Fibroblast of pulmonary artery (primary cell): ENCODE measurements around the gene CMTM1.
A peak's percentile ranks its signal among the peaks of the same experiment; 100 is the strongest.

Experiments used
- DNase-seq: peaks from one replicate; pipeline ENCODE4 v3.0.0-alpha.2; 2010; ENCODE audit warnings: low read depth
- H3K4me3 ChIP-seq: replicated peaks from 2 replicates; pipeline ENCODE4 v1.5.1; 2011; ENCODE audit warnings: low read depth, mild to moderate bottlenecking, control low read depth, low read length, moderate library complexity
- TF ChIP-seq, protein P1 (sequence below): IDR thresholded peaks from 2 replicates; pipeline ENCODE4 v1.5.1; 2011; ENCODE audit warnings: mild to moderate bottlenecking, control low read depth, low read length, inconsistent platforms; ENCODE audit errors: missing control alignments

Gene CMTM1

DNA sequence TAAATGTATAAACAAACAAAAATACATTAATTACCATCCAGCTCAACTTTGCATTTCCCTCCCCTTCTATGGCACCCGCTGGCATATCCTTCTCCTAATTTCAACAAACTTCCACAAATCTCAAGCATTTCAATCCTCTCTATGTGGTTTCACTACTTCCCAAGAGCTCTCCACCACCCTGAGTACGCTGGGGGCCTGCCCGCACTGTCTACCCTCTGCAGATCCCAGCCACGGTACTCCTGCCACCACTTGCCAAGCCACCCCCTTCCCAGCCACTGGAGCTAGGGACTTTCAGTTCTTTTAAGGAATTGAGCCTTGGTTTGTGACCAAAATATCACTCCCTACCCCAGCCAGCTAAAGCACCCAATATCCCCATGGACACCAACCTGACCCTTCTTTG, 18.2 kb upstream of the CMTM1 start:
- no peak overlapping the region for H3K4me3 ChIP-seq
- DNase-seq = no peak
- TF ChIP-seq, protein P1, sequence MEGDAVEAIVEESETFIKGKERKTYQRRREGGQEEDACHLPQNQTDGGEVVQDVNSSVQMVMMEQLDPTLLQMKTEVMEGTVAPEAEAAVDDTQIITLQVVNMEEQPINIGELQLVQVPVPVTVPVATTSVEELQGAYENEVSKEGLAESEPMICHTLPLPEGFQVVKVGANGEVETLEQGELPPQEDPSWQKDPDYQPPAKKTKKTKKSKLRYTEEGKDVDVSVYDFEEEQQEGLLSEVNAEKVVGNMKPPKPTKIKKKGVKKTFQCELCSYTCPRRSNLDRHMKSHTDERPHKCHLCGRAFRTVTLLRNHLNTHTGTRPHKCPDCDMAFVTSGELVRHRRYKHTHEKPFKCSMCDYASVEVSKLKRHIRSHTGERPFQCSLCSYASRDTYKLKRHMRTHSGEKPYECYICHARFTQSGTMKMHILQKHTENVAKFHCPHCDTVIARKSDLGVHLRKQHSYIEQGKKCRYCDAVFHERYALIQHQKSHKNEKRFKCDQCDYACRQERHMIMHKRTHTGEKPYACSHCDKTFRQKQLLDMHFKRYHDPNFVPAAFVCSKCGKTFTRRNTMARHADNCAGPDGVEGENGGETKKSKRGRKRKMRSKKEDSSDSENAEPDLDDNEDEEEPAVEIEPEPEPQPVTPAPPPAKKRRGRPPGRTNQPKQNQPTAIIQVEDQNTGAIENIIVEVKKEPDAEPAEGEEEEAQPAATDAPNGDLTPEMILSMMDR = no peak

DNA sequence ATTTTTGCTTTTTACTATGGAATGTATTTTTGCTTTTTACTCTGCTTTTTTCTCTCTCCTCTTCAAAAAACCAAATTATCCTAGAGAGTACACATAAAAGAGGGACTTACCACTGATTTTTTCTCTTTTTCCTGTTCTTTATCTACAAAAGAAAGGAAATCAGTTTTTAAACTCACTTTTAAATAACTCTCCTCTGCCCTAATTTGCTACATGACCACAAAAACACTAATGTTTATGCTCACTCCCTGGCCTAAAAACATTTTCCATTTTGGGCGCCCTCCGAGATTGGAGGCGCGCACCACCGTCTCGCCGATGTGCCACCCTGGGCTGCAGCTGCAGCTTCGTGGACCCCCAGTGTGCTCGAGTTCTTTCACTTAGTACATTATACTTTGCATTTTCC, 17.4 kb upstream of the CMTM1 start:
- no peak for DNase-seq
- TF ChIP-seq, protein P1 = no peak
- peak overlapping the region; percentile 72 for H3K4me3 ChIP-seq

DNA sequence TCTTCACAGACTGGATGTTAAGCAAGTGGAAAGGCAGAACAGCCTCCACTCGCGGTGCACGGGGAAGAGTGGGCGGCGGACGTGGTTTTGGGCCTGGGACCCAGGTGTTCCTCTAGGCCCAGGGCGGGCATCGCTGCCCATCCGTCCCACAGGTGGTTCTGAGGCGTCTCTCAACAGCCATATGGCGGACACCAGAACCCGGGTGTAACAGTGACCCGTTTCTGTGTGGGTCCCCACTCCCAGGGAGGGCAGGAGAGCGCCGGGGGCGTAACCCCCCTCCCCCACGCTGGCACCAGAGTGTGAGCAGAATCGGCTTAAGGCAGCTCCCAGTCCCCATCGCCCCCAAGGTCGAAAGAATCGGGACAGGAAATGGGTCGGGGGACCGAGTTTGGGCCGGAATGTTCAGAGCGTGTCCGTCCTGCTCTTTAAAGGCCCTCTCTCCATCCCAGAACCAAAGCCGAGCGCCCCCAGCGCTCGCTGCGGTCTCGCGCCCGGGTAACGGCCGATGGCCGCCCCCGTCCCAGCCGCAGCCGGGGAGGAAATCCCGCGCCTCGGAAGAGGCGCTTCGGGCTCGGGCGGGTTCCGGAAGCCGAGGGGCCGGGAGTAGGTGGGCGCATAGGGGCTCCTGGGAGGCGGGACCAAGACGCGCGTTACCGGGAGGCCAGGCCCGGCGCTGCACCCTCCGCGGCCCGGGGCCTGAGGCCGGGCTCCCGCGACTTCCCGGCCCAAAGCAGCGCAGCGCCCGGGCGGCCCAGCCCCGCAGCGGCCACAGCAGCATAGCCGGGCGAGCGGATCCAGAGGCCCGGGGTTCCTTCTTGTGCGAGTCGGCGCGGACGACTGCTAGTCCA, 16.7 kb upstream of the CMTM1 start, which contains the start of gene TK2:
Gene TK2 (minus strand): TSS at position 839 of the 848 bp plus-strand sequence. CDS start 61 bp downstream, at position 778.
- peak; percentile 77 for DNase-seq
- H3K4me3 ChIP-seq = peak within 1 kb of the TSS; percentile 72
- TF ChIP-seq, protein P1 = peak; percentile 15

DNA sequence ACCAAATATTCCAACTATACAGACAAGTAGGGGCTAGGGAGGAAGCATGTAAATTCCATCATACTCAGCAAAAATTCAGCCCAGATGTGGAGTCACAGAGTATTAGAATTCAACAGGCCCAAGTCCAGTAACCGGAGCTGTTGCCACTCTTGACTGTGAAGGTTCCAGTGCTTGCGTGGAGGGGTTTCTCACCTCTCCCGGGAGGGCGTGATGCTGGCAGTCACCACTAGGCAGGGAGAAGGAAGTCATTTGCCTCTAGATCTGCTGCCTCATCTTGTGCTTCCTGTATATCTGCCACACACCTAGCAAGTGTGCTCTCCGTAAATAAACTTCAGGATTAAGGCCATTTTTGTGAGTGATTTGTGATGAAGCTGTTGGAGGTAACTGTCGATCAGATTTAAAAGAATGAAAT, 14.9 kb upstream of the CMTM1 start:
- no peak overlapping the region for H3K4me3 ChIP-seq
- TF ChIP-seq, protein P1 = peak; percentile 2
- peak; percentile 10 for DNase-seq

DNA sequence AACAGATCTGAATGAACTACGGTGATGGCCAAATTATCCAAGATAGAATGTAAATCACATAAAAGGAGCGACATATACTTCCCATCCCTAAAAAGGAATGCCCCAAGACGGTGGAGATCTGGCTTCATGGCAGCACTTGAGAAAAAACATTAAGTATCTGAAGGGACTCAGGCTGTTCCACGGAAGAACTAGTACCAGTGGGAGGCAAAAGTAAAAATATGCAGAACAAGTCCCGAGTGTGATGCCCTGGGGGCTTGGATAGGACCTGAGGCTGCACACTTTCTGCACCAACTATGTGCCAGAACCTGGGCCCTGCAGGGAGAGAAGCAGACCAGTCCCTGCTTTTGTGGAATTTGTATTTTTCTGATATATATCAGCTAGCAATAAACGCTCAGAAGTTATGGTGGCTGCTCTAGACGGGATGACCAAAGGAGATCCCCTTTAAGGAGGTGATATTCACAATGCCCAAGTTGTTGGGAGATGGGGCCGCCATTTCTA, 14.4 kb upstream of the CMTM1 start:
- TF ChIP-seq, protein P1 = no peak
- peak overlapping the region; percentile 64 for H3K4me3 ChIP-seq
- DNase-seq = no peak

DNA sequence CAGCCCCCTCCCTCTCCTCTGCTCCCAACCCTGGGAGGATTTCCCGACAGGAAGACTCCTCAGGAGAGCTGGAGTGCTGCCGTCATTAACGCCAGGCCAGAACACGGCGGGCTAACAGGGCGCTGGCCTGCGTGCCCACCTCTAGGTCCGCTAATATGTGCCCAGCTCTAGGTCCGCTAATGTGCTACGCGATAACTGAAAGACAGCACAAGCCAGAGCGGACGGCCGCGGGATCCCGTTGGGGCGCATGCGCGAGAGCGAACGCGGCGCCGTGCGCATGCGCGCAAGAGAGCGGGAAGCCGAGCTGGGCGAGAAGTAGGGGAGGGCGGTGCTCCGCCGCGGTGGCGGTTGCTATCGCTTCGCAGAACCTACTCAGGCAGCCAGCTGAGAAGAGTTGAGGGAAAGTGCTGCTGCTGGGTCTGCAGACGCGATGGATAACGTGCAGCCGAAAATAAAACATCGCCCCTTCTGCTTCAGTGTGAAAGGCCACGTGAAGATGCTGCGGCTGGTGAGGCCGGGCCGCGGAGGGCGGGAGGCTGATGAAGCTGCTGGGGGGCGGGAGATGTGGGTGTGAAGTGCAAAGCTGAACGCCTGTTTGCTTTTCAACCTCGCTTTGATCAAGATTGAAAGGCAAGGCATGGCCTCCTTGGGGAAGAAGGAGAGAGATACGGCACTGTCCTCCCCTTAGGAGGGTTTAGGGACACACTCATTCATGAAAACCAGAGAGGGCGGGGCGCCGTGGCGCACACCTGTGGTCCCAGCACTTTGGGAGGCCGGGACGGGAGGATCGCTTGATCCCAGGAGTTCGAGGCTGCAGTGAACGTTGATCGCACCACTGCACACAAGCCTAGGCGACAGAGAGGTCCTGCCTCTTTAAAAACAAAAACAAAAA, 13.7 kb upstream of the CMTM1 start, which contains the start of gene CKLF:
Gene CKLF (plus strand): TSS at position 291 of the 892 bp plus-strand sequence. CDS start 140 bp downstream, at position 431.
- H3K4me3 ChIP-seq = peak within 1 kb of the TSS; percentile 64
- DNase-seq = peak; percentile 90
- TF ChIP-seq, protein P1 = no peak
